Smooth muscle cell (in vitro differentiated cells): ENCODE results near the gene SHISA2. TPM values are rescaled to one million over a fixed set of nuclear protein-coding genes. Genes with fewer than 3 reads are reported as not detected.
"Not testable (repeated sequence)": the region's sequence is repeated elsewhere in the genome, so short reads cannot be mapped to it uniquely, and the experiment has no call there.

Experiments used
- DNase-seq: peaks from one replicate; lab custom pipeline; 2025; ENCODE audit not compliant: unreplicated experiment; lab: John Stamatoyannopoulos, UW
- H2AFZ ChIP-seq: fragments of 200-600 bp; sonication (generic); 2 replicates; pipeline ENCODE4 v1.6.0; 2016; ENCODE audit warnings: antibody characterized with exemption, low read depth, mild to moderate bottlenecking
- H3F3A ChIP-seq: fragments of 200-600 bp; sonication (generic); 2 replicates; pipeline ENCODE4 v1.6.0; 2017; ENCODE audit warnings: antibody characterized with exemption, low read depth
- H3K27ac ChIP-seq: fragments of 200-600 bp; sonication (generic); 2 replicates; pipeline ENCODE4 v1.5.1; 2016; ENCODE audit warnings: low read depth, mild to moderate bottlenecking
- H3K27me3 ChIP-seq: fragments of 200-600 bp; sonication (generic); 2 replicates; pipeline ENCODE4 v1.6.1; 2016; ENCODE audit warnings: low read depth, mild to moderate bottlenecking
- H3K36me3 ChIP-seq: fragments of 200-600 bp; sonication (generic); 2 replicates; pipeline ENCODE4 v1.5.1; 2016; ENCODE audit warnings: low read depth
- H3K4me1 ChIP-seq: fragments of 200-600 bp; sonication (generic); 2 replicates; pipeline ENCODE4 v1.5.1; 2016; ENCODE audit warnings: low read depth
- H3K4me2 ChIP-seq: fragments of 200-600 bp; sonication (generic); 2 replicates; pipeline ENCODE4 v1.6.0; 2016; ENCODE audit warnings: mild to moderate bottlenecking
- H3K4me3 ChIP-seq: fragments of 200-600 bp; sonication (generic); 2 replicates; pipeline ENCODE4 v1.5.1; 2016; ENCODE audit warnings: mild to moderate bottlenecking
- H3K79me2 ChIP-seq: fragments of 200-600 bp; sonication (generic); 2 replicates; pipeline ENCODE4 v1.6.0; 2016; ENCODE audit warnings: low read depth, mild to moderate bottlenecking
- H3K9ac ChIP-seq: fragments of 200-600 bp; sonication (generic); 2 replicates; pipeline ENCODE4 v1.6.0; 2016; ENCODE audit warnings: low read depth
- H3K9me3 ChIP-seq: fragments of 200-600 bp; sonication (generic); replicated peaks from 2 replicates; pipeline ENCODE4 v1.5.1; 2016; ENCODE audit warnings: low read depth
- H4K20me1 ChIP-seq: fragments of 200-600 bp; sonication (generic); 2 replicates; pipeline ENCODE4 v1.6.0; 2016; ENCODE audit warnings: low read depth
- CTCF ChIP-seq: fragments of 200-600 bp; sonication (generic); IDR thresholded peaks from 2 replicates; pipeline ENCODE4 v1.5.1; 2017; ENCODE audit warnings: borderline replicate concordance, mild to moderate bottlenecking, antibody characterized with exemption; ENCODE audit not compliant: insufficient read depth, poor library complexity, severe bottlenecking
- WGBS: methylation state at CpG from one replicate; pipeline ENCODE4 v1.1.7; 2016; ENCODE audit warnings: low lambda C conversion rate; 5-methylcytosine and 5-hydroxymethylcytosine counted together
- polyA plus RNA-seq: library from polyadenylated mRNA; unstranded; fragments of >200 nt; fragmentation: Nextera tagmentation; extraction: Ambion mirVana; gene quantifications from 2 replicates; pipeline ENCODE4 v1.2.1, GENCODE V29; 2016
- total RNA-seq: library from RNA; depleted of rRNA; stranded (reverse); fragments of >200 nt; gene quantifications from 2 replicates; pipeline ENCODE4 v1.2.3, GENCODE V29; 2014

The SHISA2 gene
- total RNA-seq: 0.81 and 0.99 TPM in 2 replicates
- polyA plus RNA-seq: 0.14 and 0.63 TPM in 2 replicates

GRCh38 chr13:26051657-26052311 is at the start of gene SHISA2:
SHISA2 (minus strand) TSS chr13:26052016; CDS start chr13:26050975, 1,041 bp downstream.
- no peaks in the 10 kb centered on the region for H3K4me1 ChIP-seq
- no peaks in the 10 kb centered on the region for H3K79me2 ChIP-seq
- H3K9ac ChIP-seq: no peak within 1 kb of the TSS
- WGBS: 3% methylated on average over 61 of the region's 72 CpGs
- TF ChIP-seq CTCF: no peak
- DNase-seq: peak; percentile 47
- H3K27ac ChIP-seq: no peak within 1 kb of the TSS
- H3K9me3 ChIP-seq: no peaks in the 10 kb centered on the region
- peaks cover 3% of the 10 kb centered on the region for H3F3A ChIP-seq
- H3K27me3 ChIP-seq: peaks cover 85% of the 10 kb centered on the region
- H2AFZ ChIP-seq: peak within 1 kb of the TSS; percentile 70
- peak within 1 kb of the TSS; percentile 90 for H3K4me2 ChIP-seq
- peak within 1 kb of the TSS; percentile 54 for H3K4me3 ChIP-seq
- no peaks in the 10 kb centered on the region for H4K20me1 ChIP-seq
- no peaks in the 10 kb centered on the region for H3K36me3 ChIP-seq

GRCh38 chr13:26095846-26096610 is 44.2 kb upstream of the SHISA2 start:
- H3K9ac ChIP-seq: no peak overlapping the region
- H3K4me2 ChIP-seq: no peak overlapping the region
- no peaks in the 10 kb centered on the region for H3K4me1 ChIP-seq
- no peaks in the 10 kb centered on the region for H3F3A ChIP-seq
- H3K36me3 ChIP-seq: no peaks in the 10 kb centered on the region
- no peaks in the 10 kb centered on the region for H4K20me1 ChIP-seq
- no peaks in the 10 kb centered on the region for H3K9me3 ChIP-seq
- H3K79me2 ChIP-seq: no peaks in the 10 kb centered on the region
- peaks cover 4% of the 10 kb centered on the region for H3K27me3 ChIP-seq
- H2AFZ ChIP-seq: no peak overlapping the region
- no peak for DNase-seq
- H3K27ac ChIP-seq: no peak overlapping the region
- no peak for TF ChIP-seq CTCF
- WGBS: 83% methylated on average over 14 of the region's 14 CpGs
- H3K4me3 ChIP-seq: no peak overlapping the region

- no peaks in the 10 kb centered on the region for H3K79me2 ChIP-seq
- no peaks in the 10 kb centered on the region for H3F3A ChIP-seq
- H3K27ac ChIP-seq: no peak overlapping the region
- no peak for TF ChIP-seq CTCF
- peaks cover 4% of the 10 kb centered on the region for H3K27me3 ChIP-seq
- 22% methylated on average over 1 of the region's 1 CpG for WGBS
- H3K4me1 ChIP-seq: no peaks in the 10 kb centered on the region
- no peak overlapping the region for H3K4me2 ChIP-seq
- H2AFZ ChIP-seq: no peak overlapping the region
- H3K36me3 ChIP-seq: no peaks in the 10 kb centered on the region
- no peaks in the 10 kb centered on the region for H3K9me3 ChIP-seq
- DNase-seq: no peak
- no peak overlapping the region for H3K4me3 ChIP-seq
- no peak overlapping the region for H3K9ac ChIP-seq
- no peaks in the 10 kb centered on the region for H4K20me1 ChIP-seq
Observed at GRCh38 chr13:26095338-26095737, 43.5 kb upstream of the SHISA2 start.

- not testable (repeated sequence) for H3K27ac ChIP-seq, H2AFZ ChIP-seq, H3F3A ChIP-seq, H4K20me1 ChIP-seq, H3K9ac ChIP-seq, H3K36me3 ChIP-seq, H3K4me1 ChIP-seq, H3K79me2 ChIP-seq, DNase-seq, H3K4me3 ChIP-seq, H3K4me2 ChIP-seq, H3K9me3 ChIP-seq
- peaks cover 13% of the 10 kb centered on the region for H3K27me3 ChIP-seq
- WGBS: 90% methylated on average over 5 of the region's 5 CpGs
Observed at GRCh38 chr13:26076821-26077220, 25.0 kb upstream of the SHISA2 start.
